ENCODE results near the gene PTPRZ1.

DNA sequence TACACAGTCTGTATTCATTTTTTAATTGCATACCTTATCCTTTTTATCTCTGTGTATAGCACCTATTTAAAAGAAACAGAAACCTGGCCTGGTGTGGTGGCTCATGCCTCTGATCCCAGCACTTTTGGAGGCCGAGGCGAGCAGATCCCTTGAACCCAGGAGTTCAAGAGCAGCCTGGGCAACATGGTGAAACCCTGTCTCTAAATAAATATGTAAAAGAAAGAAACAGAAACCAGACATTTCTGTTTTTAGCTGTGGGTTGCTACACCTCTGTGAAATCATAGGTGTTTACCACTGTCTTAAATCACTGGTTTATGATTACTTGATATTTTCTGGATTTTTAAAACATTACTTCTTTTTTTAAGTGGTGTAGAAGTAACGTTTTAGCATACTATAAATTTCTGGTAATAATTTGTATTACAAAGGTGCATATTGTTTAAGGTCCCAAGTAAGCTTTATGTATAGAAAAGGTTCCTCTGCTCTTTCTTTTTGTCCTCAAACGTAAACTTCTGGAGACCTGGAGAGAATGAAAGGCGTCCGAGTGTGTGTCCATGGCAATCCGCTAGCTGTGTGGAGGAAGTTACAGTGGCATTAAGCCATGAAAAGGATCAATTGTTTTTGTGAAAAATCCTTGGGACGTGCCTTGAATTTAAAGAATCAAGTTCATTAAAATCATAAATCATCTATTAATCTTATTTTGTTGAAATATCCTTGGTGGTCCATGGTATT is 41.1 kb downstream of the PTPRZ1 start:
- TF ChIP-seq CTCF (IDR thresholded peaks at IDR 0.05): no peak
- TF ChIP-seq CEBPB (IDR thresholded peaks at IDR 0.05): no peak
- no peak for TF ChIP-seq KDM5A (IDR thresholded peaks at IDR 0.05)
- no peak for TF ChIP-seq TFCP2L1 (CRISPR knock-in tag; IDR thresholded peaks at IDR 0.05)
- TF ChIP-seq SMC3 (IDR thresholded peaks at IDR 0.05): no peak
- no peak for TF ChIP-seq POLR2A (IDR thresholded peaks at IDR 0.05; ENCODE audit: low read length)
- TF ChIP-seq CBX8 (IDR thresholded peaks at IDR 0.05): no peak
- TF ChIP-seq ESRRA (IDR thresholded peaks at IDR 0.05; ENCODE audit: borderline replicate concordance, low read length): no peak
- TF ChIP-seq RAD21 (conservative IDR thresholded peaks at IDR 0.05 in 1 of 2, IDR thresholded peaks at IDR 0.05 in 1 of 2): no peak
- no peak for TF ChIP-seq MAFK (IDR thresholded peaks at IDR 0.05; ENCODE audit: partially characterized antibody)
